ENCODE data around the gene INKA1.

DNA sequence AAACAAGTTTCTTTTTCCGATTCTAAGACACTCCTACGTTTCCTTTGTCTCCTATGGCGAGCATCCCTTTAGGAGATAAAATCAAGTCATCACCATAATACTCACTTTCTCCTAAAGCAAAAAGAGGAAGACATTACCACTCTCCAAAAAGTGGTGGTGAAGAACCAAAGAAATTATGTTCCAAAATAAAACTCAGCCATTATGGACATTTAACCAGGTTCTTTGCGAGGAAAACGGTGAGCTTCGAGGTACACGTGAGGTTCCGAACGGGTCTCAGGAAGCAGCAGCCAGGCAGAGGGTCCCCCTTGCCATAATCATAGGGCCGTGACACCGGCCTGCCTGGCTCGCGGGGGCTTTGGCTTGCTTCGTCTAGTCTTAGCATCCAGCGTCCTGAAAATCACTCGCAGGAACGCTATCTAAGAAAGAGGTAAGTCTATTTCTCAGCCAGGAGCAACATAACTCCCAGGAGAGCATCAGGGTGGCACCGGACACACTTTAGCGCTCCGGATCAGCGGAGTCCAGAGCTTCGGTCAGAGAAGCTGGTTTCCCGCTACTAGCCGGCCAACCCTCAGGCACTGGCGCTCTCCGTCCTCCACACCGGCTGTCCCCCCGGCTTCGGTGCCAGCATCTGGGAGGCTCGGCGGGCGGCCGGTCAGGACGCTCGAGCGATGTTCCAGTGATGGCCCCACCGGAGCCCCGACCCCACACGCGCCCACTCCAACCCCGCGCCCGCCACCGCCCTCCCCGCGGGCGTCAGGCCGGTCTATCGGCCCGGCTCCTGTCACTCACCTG is 17.3 kb upstream of the INKA1 start:
- no peak for TF ChIP-seq EZH2 (IDR thresholded peaks at IDR 0.05)
- no peak for TF ChIP-seq POLR2AphosphoS5 (IDR thresholded peaks at IDR 0.05; ENCODE audit: borderline replicate concordance, low read depth, low read length)
- no peak for TF ChIP-seq FOXP2 (optimal IDR thresholded peaks at IDR 0.05; ENCODE audit: control extremely low read depth, extremely low read length, insufficient read depth)

Measured in SK-N-MC (cell line).